ENCODE data around the gene ODAPH. TPM values are rescaled to one million over a fixed set of nuclear protein-coding genes. Genes with fewer than 3 reads are reported as not detected.
"Not testable (repeated sequence)": the region's sequence is repeated elsewhere in the genome, so short reads cannot be mapped to it uniquely, and the experiment has no call there.

The ODAPH gene
- total and polyA plus RNA-seq, 5 donors = not detected

DNA sequence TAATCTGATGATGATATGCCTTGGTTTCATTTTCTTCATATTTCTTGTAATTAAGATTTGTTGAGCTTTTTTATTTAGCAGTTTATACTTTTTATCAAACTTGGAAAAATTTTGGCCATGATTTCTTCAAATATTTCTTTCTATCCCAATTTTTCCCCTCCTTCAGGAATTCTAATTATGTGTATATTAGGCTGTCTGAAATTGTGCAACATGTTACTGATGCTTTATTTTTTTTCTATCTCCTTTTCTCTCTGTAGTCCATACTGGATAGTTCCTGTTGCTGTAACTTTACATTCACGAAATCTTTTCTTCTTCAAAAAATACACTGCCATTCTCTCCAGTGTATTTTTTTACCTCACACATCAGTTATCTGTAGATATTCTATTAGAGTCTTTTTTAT lies 30.8 kb upstream of the ODAPH start:
- DNase-seq = no peak
- no peaks in the 10 kb centered on the region for H3K27me3 ChIP-seq (ENCODE audit: control insufficient read depth, insufficient read depth)
- H3K4me3 ChIP-seq (ENCODE audit: low read length) = no peak overlapping the region
- no peak for ATAC-seq
- H3K27ac ChIP-seq (ENCODE audit: low read length) = no peak overlapping the region
- intact Hi-C loops (cut with DNase I) = no loop called here
- H3K9me3 ChIP-seq (ENCODE audit: control insufficient read depth, low read length) = no peaks in the 10 kb centered on the region
- 80% methylated on average over 1 of the region's 1 CpG for WGBS
- no peaks in the 10 kb centered on the region for H3K4me1 ChIP-seq (ENCODE audit: control insufficient read depth, insufficient read depth, low read length)

DNA sequence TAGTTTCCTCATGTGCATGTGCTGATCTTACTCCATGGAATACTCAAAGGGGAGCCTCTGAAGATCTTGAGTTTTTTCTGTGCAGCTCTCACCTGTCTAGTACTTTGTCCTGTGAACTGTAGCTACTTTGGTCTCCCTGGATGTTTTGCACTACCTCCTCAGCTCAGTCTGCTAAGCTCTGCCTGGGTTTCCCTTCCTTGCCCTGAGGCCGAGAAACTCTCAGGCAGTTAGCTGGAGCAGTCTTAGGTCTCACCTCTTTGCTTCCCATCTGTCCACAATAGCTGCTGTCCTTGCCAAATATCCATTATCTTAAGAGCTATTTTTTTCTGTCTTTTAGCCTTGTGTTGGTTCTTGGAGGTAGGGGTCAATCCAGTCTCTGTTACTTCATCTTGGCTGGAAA lies 30.0 kb upstream of the ODAPH start:
- no peaks in the 10 kb centered on the region for H3K9me3 ChIP-seq (ENCODE audit: control insufficient read depth, low read length)
- WGBS = 92% methylated on average over 1 of the region's 1 CpG

DNA sequence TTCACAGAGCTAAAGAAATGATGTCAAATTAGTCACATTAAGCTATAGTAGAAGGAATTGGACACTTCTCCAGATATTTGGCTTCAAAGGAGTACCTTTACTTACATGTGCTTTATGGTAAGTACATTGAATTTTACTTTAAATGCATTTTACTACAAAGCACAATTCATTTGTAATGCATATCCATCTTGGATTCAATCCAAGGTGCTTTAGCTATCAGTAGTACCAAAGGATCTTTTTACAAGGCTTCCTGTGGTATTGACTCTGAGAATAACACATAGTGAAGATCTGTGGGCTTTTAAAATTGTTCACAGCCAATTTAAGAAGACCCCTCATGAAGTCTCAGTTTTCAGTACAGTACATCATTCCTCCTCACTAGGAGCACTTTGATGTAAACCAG lies 28.4 kb upstream of the ODAPH start:
- no peaks in the 10 kb centered on the region for H3K9me3 ChIP-seq (ENCODE audit: control insufficient read depth, low read length)
- no peaks in the 10 kb centered on the region for H3K4me1 ChIP-seq (ENCODE audit: control insufficient read depth, insufficient read depth, low read length)
- H3K27ac ChIP-seq (ENCODE audit: low read length) = no peak overlapping the region
- no peak overlapping the region for H3K4me3 ChIP-seq (ENCODE audit: low read length)
- H3K27me3 ChIP-seq (ENCODE audit: control insufficient read depth, insufficient read depth) = no peaks in the 10 kb centered on the region
- ATAC-seq = no peak
- intact Hi-C loops (cut with DNase I) = no loop called here
- no peak for DNase-seq

More for the DNA sequence above, 30.0 kb upstream of the ODAPH start:
- ATAC-seq (no peak), DNase-seq (no peak)
- intact Hi-C loops (cut with DNase I) = no loop called here
- Histone ChIP-seq H3K4me3 (ENCODE audit: low read length) (no peak overlapping the region), H3K27me3 (ENCODE audit: control insufficient read depth, insufficient read depth) (no peaks in the 10 kb centered on the region), H3K4me1 (ENCODE audit: control insufficient read depth, insufficient read depth, low read length) (no peaks in the 10 kb centered on the region), H3K27ac (ENCODE audit: low read length) (no peak overlapping the region)

DNA sequence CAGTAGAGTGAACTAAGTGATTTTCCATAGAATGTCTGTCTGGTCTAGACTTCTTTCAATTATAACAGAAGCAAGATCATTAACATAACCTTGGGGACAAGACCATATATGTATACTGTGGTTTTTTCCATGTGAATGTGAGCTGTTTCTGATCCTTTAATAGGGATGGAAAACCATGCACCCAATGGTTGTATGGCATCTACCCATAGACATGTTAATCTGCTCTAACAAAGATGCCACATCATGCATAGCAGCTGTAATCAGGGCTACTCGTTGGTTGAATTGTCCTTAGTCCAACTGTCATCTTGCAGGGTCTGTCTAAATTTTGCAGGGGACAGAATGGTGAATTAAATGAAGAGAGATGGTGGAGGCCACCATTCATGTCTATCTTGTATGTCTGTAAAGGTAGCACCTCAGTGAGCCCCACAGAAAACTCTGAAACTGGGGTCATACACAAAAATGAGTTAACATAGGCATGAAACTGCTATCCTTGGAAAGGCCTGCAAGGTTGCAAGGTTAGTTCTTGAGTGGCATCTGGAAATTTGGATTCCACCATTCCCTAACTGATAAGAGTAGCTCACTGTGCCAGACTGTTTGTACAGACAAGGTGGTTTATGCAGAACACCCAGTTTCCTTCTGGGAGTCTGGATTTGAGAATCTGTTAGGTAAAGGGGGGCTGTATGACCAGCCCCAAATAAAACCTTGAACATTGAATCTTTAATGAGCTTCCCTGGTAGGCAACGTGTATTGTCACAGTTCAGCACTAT lies 25.1 kb upstream of the ODAPH start:
- intact Hi-C loops (cut with DNase I) = no loop called here
- 91% methylated on average over 2 of the region's 2 CpGs for WGBS
- H3K27me3 ChIP-seq (ENCODE audit: control insufficient read depth, insufficient read depth) = no peaks in the 10 kb centered on the region
- no peaks in the 10 kb centered on the region for H3K9me3 ChIP-seq (ENCODE audit: control insufficient read depth, low read length)
- no peak overlapping the region for H3K4me3 ChIP-seq (ENCODE audit: low read length)
- ATAC-seq (no peak), DNase-seq (no peak)
- H3K27ac ChIP-seq (ENCODE audit: low read length) = no peak overlapping the region
- H3K4me1 ChIP-seq (ENCODE audit: control insufficient read depth, insufficient read depth, low read length) = no peaks in the 10 kb centered on the region

DNA sequence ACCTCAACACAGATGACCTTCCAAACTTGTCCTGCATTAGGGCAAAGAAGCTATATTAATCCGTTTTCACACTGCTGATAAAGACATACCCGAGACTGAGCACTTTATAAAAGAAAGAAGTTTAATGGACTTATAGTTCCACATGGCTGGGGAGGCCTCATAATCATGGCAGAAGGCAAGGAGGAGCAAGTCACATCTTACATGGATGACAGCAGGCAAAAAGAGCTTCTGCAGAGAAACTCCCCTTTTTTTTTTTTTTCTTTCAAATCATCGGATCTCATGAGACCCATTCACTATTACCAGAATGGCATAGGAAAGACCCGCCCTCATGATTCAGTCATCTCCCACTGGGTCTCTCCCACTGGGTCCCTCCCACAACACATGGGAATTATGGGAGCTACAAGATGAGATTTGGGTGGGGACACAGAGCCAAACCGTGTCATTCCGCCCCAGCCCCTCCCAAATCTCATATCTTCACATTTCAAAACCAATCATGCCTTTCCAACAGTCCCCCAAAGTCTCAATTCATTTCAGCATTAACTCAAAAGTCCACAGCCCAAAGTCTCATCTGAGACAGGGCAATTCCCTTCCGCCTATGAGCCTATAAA lies 24.2 kb upstream of the ODAPH start:
- H3K4me3 ChIP-seq (ENCODE audit: low read length); DNase-seq; H3K27ac ChIP-seq (ENCODE audit: low read length); H3K4me1 ChIP-seq (ENCODE audit: control insufficient read depth, insufficient read depth, low read length); intact Hi-C loops (cut with DNase I); ATAC-seq; H3K9me3 ChIP-seq (ENCODE audit: control insufficient read depth, low read length); H3K27me3 ChIP-seq (ENCODE audit: control insufficient read depth, insufficient read depth): not testable (repeated sequence)
- 94% methylated on average over 7 of the region's 7 CpGs for WGBS

DNA sequence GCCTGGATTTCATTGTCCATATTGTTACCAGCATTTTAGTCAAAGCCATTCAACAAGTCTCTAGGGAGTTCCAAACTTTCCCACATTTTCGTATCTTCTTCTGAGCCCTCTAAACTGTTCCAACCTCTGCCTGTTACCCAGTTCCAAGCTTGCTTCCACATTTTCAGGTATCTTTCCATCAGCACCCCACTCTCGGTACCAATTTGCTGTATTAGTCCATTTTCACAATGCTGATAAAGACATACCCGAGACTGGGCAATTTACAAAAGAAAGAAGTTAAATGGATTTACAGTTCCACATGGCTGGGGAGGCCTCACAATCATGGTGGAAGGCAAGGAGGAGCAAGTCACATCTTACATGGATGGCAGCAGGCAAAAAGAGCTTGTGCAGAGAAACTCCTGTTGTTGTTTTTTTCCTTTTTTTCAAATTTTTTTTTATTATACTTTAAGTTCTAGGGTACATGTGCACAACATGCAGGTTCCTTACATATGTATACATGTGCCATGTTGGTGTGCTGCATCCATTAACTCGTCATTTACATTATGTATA lies 22.5 kb upstream of the ODAPH start:
- 96% methylated on average over 4 of the region's 4 CpGs for WGBS
- H3K4me3 ChIP-seq (ENCODE audit: low read length); DNase-seq; H3K4me1 ChIP-seq (ENCODE audit: control insufficient read depth, insufficient read depth, low read length); ATAC-seq; H3K27ac ChIP-seq (ENCODE audit: low read length); H3K9me3 ChIP-seq (ENCODE audit: control insufficient read depth, low read length); intact Hi-C loops (cut with DNase I); H3K27me3 ChIP-seq (ENCODE audit: control insufficient read depth, insufficient read depth): not testable (repeated sequence)

DNA sequence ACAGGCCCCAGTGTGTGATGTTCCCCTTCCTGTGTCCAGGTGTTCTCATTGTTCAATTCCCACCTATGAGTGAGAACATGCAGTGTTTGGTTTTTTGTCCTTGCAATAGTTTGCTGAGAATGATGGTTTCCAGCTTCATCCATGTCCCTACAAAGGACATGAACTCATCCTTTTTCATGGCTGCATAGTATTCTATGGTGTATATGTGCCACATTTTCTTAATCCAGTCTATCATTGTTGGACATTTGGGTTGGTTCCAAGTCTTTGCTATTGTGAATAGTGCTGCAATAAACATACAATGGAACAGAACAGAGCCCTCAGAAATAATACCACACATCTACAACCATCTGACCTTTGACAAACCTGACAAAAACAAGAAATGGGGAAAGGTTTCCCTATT lies 21.9 kb upstream of the ODAPH start:
- H3K9me3 ChIP-seq (ENCODE audit: control insufficient read depth, low read length); H3K4me3 ChIP-seq (ENCODE audit: low read length); H3K27ac ChIP-seq (ENCODE audit: low read length); ATAC-seq; H3K4me1 ChIP-seq (ENCODE audit: control insufficient read depth, insufficient read depth, low read length); intact Hi-C loops (cut with DNase I); DNase-seq; H3K27me3 ChIP-seq (ENCODE audit: control insufficient read depth, insufficient read depth): not testable (repeated sequence)

DNA sequence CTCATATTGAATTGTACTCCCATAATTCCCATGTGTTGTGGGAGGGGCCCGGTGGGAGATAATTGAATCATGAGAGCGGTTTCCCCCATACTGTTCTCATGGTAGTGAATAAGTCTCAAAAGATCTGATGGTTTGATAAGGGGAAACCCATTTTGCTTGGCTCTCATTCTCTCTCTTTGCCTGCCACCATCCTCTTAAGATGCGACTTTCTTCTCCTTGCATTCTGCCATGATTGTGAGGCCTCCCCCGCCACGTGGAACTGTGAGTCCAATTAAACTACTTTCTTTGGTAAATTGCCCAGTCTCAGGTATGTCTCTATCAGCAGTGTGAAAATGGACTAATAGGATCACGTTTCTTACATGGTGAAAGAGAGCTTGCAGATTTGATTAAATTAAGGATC lies 18.6 kb upstream of the ODAPH start:
- H3K4me1 ChIP-seq (ENCODE audit: control insufficient read depth, insufficient read depth, low read length); H3K9me3 ChIP-seq (ENCODE audit: control insufficient read depth, low read length); H3K27ac ChIP-seq (ENCODE audit: low read length); ATAC-seq; DNase-seq; H3K4me3 ChIP-seq (ENCODE audit: low read length); H3K27me3 ChIP-seq (ENCODE audit: control insufficient read depth, insufficient read depth); intact Hi-C loops (cut with DNase I): not testable (repeated sequence)
- WGBS = 89% methylated on average over 6 of the region's 6 CpGs

DNA sequence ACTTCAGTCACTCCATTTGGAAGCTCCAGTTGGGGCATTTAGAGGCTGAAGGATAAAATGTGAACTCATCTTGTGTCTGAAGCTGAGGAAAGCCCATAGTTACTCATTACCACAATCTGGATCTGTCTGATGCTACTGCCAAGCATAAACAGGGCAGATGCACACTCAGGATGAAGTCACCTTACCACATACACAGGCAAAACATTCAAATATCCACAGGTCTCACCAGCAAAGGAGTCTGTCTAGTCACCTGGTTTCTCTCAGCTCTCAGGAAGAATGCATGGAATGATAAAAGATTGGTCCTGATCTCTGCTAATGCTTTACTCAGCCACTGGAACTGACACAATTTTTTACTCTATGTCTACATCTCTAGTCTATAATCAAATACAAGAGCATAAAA lies 13.0 kb upstream of the ODAPH start:
- no peaks in the 10 kb centered on the region for H3K4me1 ChIP-seq (ENCODE audit: control insufficient read depth, insufficient read depth, low read length)
- H3K27ac ChIP-seq (ENCODE audit: low read length) = no peak overlapping the region
- H3K27me3 ChIP-seq (ENCODE audit: control insufficient read depth, insufficient read depth) = no peaks in the 10 kb centered on the region
- DNase-seq = no peak
- intact Hi-C loops (cut with DNase I) = no loop called here
- no peaks in the 10 kb centered on the region for H3K9me3 ChIP-seq (ENCODE audit: control insufficient read depth, low read length)
- no peak for ATAC-seq
- no peak overlapping the region for H3K4me3 ChIP-seq (ENCODE audit: low read length)

DNA sequence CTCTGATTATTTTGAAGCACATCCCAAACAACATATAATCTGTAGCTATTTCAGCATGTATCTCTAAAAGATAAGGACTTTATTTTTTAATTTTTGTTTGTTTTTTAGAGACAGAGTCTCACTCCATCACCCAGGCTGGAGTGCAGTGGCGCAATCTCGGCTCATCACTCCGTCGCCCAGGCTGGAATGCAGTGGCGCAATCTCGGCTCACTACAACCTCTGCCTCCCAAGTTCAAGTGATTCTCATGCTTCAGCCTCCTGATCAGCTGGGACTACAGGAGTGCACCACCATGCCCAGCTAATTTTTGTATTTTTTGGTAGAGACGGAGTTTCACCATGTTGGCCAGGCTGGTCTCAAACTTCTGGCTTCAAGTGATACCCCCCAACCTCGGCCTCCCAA lies 11.6 kb upstream of the ODAPH start:
- intact Hi-C loops (cut with DNase I); H3K4me1 ChIP-seq (ENCODE audit: control insufficient read depth, insufficient read depth, low read length): not testable (repeated sequence)

DNA sequence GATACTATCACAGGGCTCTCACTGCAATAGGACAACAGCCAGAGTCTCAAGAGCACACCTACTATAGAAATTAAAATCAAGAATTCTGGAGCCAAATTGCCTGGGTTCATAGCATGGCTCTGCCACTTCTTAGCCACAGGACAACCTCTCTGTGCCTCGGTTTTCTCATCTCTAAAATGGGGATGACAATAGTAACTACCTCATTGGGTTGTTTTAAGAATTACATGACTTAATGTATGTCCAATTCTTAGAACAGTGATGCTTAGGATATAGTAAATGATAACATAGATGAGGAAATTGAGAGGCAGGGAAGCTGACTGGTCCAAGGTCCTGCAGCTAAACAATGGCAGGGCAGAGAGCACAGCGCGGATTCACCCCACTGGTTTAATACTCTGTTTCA lies 11.0 kb upstream of the ODAPH start:
- intact Hi-C loops (cut with DNase I) = no loop called here
- Histone ChIP-seq H3K4me1 (ENCODE audit: control insufficient read depth, insufficient read depth, low read length) (no peaks in the 10 kb centered on the region), H3K4me3 (ENCODE audit: low read length) (no peak overlapping the region), H3K27ac (ENCODE audit: low read length) (no peak overlapping the region), H3K27me3 (ENCODE audit: control insufficient read depth, insufficient read depth) (no peaks in the 10 kb centered on the region), H3K9me3 (ENCODE audit: control insufficient read depth, low read length) (no peaks in the 10 kb centered on the region)
- 94% methylated on average over 3 of the region's 3 CpGs for WGBS
- DNase-seq = no peak
- no peak for ATAC-seq

More for the DNA sequence above, 11.6 kb upstream of the ODAPH start:
- H3K9me3 ChIP-seq (ENCODE audit: control insufficient read depth, low read length); ATAC-seq; DNase-seq; H3K4me3 ChIP-seq (ENCODE audit: low read length); H3K27ac ChIP-seq (ENCODE audit: low read length); H3K27me3 ChIP-seq (ENCODE audit: control insufficient read depth, insufficient read depth): not testable (repeated sequence)
- 89% methylated on average over 8 of the region's 8 CpGs for WGBS
